GM12878 (cell line): ENCODE data around the gene SH3YL1. TPM values are rescaled to one million over a fixed set of nuclear protein-coding genes. Genes with fewer than 3 reads are reported as not detected.

ENCODE experiments used
- ATAC-seq: fragments of 200-7000 bp; cut with Tn5 transposase; 3 replicates; pipeline ENCODE4 v1.9.1; 2020; ENCODE audit warnings: mild to moderate bottlenecking, moderate library complexity
- BruUV-seq: library from RNA; stranded (reverse); fragments of 400-500 nt; replicated peaks from 2 replicates; lab custom pipeline; 2021; lab: Mats Ljungman, UMichigan
- CTCF ChIA-PET: fragments of 300-600 bp; sonication (Branson Sonifier 250); formaldehyde crosslinking; extraction: SDS; loops from one replicate; lab custom pipeline; 2021; ENCODE audit warnings: inconsistent platforms; lab: Yijun Ruan, JAX
- POLR2A ChIA-PET: fragments of 350-600 bp; formaldehyde crosslinking; extraction: SDS; loops from one replicate; lab custom pipeline; 2021; ENCODE audit warnings: inconsistent platforms; lab: Charles Lee
- RAD21 ChIA-PET: fragments of 300-600 bp; sonication (Branson Sonifier 250); formaldehyde crosslinking; loops from one replicate; lab custom pipeline; 2023; ENCODE audit warnings: antibody characterized with exemption; ENCODE audit not compliant: unreplicated experiment; lab: Charles Lee
- SMC1A ChIA-PET: fragments of 300-600 bp; sonication (Branson Sonifier 250); formaldehyde crosslinking; loops from one replicate; lab custom pipeline; 2023; ENCODE audit not compliant: unreplicated experiment, uncharacterized antibody; lab: Charles Lee
- DNase-seq: peaks from one replicate; pipeline ENCODE4 v3.0.0-alpha.2; 2011; ENCODE audit warnings: low read depth, low spot score
- FAIRE-seq: peaks from 3 replicates; lab custom pipeline; 2011; peaks lifted over from hg19 to GRCh38; lab: Jason Lieb, UNC
- H2AFZ ChIP-seq: 2 replicates; pipeline ENCODE4 v1.6.0; 2011; ENCODE audit warnings: low read depth, low read length, control low read depth; ENCODE audit not compliant: control insufficient read depth
- H3K27ac ChIP-seq: 2 replicates; pipeline ENCODE4 v1.5.1; 2011; ENCODE audit warnings: control low read depth; ENCODE audit not compliant: control insufficient read depth, insufficient read depth
- H3K27me3 ChIP-seq, 2 experiments: replicated peaks in 1 of 2; 2 replicates each; pipeline versions ENCODE4 v1.6.0 to v1.6.1; 2011; ENCODE audit warnings: low read length in 1 of 2; ENCODE audit not compliant: control insufficient read depth in 2 of 2, insufficient read depth in 2 of 2
- H3K36me3 ChIP-seq, 2 experiments: 2 replicates each; pipeline ENCODE4 v1.5.1; 2011; ENCODE audit warnings: low read length in 1 of 2; ENCODE audit not compliant: control insufficient read depth in 2 of 2, insufficient read depth in 2 of 2
- H3K4me1 ChIP-seq: 2 replicates; pipeline ENCODE4 v1.6.1; 2011; ENCODE audit warnings: mild to moderate bottlenecking, low read length, moderate library complexity, mixed read lengths; ENCODE audit not compliant: control insufficient read depth, insufficient read depth
- H3K4me2 ChIP-seq: 2 replicates; pipeline ENCODE4 v1.6.0; 2011; ENCODE audit warnings: control low read depth; ENCODE audit not compliant: control insufficient read depth, insufficient read depth
- H3K4me3 ChIP-seq: fragments of 200-600 bp; sonication (generic); 2 replicates; pipeline ENCODE4 v1.5.1; 2016
- H3K79me2 ChIP-seq: 2 replicates; pipeline ENCODE4 v1.6.0; 2011; ENCODE audit warnings: low read length; ENCODE audit not compliant: control insufficient read depth, insufficient read depth
- H3K9ac ChIP-seq: 2 replicates; pipeline ENCODE4 v1.8.0; 2011; ENCODE audit warnings: low read length, control low read depth, mixed read lengths; ENCODE audit not compliant: control insufficient read depth, insufficient read depth
- H3K9me3 ChIP-seq: replicated peaks from 3 replicates; pipeline ENCODE4 v1.5.1; 2011; ENCODE audit warnings: mild to moderate bottlenecking, low read length; ENCODE audit not compliant: control insufficient read depth, insufficient read depth
- H4K20me1 ChIP-seq: 2 replicates; pipeline ENCODE4 v1.6.0; 2011; ENCODE audit not compliant: control insufficient read depth, insufficient read depth
- BMI1 ChIP-seq: fragments of 450-650 bp; IDR thresholded peaks from 2 replicates; pipeline ENCODE4 v1.6.1; 2016; ENCODE audit warnings: mild to moderate bottlenecking, moderate library complexity, borderline replicate concordance
- CTCF ChIP-seq, 3 experiments: IDR thresholded peaks in 2 of 3; conservative IDR thresholded peaks in 1 of 3; 2 replicates each; pipeline ENCODE4 v1.5.1; 2011; ENCODE audit warnings: low read depth in 3 of 3, low read length in 3 of 3, mild to moderate bottlenecking in 3 of 3, control low read depth in 2 of 3, moderate library complexity in 2 of 3, inconsistent platforms in 1 of 3, mixed read lengths in 1 of 3; ENCODE audit not compliant: control insufficient read depth in 2 of 3, insufficient read depth in 1 of 3; ENCODE audit errors: extremely low read depth in 1 of 3
- E2F8 ChIP-seq: fragments of 450-650 bp; IDR thresholded peaks from 2 replicates; pipeline ENCODE4 v1.6.1; 2018; ENCODE audit warnings: mild to moderate bottlenecking, low read depth, moderate library complexity; ENCODE audit not compliant: partially characterized antibody
- IKZF1 ChIP-seq: fragments of 450-650 bp; conservative IDR thresholded peaks from 2 replicates; pipeline ENCODE4 v1.6.1; 2017; ENCODE audit warnings: antibody characterized with exemption, mild to moderate bottlenecking
- KDM1A ChIP-seq: fragments of 200-600 bp; sonication (generic); IDR thresholded peaks from 2 replicates; pipeline ENCODE4 v1.6.1; 2016; ENCODE audit warnings: borderline replicate concordance
- MTA3 ChIP-seq: IDR thresholded peaks from 2 replicates; pipeline ENCODE4 v1.6.1; 2012; ENCODE audit warnings: low read length, inconsistent platforms, borderline replicate concordance
- NR2C2 ChIP-seq: IDR thresholded peaks from 2 replicates; pipeline ENCODE4 v1.6.1; 2011; ENCODE audit warnings: borderline replicate concordance, low read depth; ENCODE audit not compliant: control insufficient read depth, insufficient read length
- PAX5 ChIP-seq: IDR thresholded peaks from 2 replicates; pipeline ENCODE4 v1.6.1; 2011; ENCODE audit warnings: low read depth, low read length, borderline replicate concordance
- USF2 ChIP-seq: IDR thresholded peaks from 2 replicates; pipeline ENCODE4 v1.6.1; 2011; ENCODE audit warnings: low read depth, low read length, improper control_type of control experiment, borderline replicate concordance
- ZNF274 ChIP-seq: IDR thresholded peaks from one replicate; pipeline ENCODE4 v1.8.0; 2011; ENCODE audit not compliant: insufficient read length, insufficient read depth
- WGBS: methylation state at CpG from one replicate; pipeline ENCODE4 v1.1.6; 2016; ENCODE audit warnings: low lambda C conversion rate; ENCODE audit not compliant: insufficient replicate concordance, insufficient coverage; ENCODE audit errors: missing lambda C conversion rate; 5-methylcytosine and 5-hydroxymethylcytosine counted together
- in situ Hi-C: fragments of 300-500 bp; cut with MboI; formaldehyde crosslinking; loops from 9 replicates; pipeline ENCODE4 v1.14.3; 2018; ENCODE audit warnings: mixed read lengths
- intact Hi-C: fragments of 100-400 bp; cut with micrococcal nuclease; formaldehyde crosslinking; loops from one replicate; pipeline ENCODE4 v1.14.2; 2022; ENCODE audit not compliant: unreplicated experiment
- polyA plus RNA-seq, 11 experiments: library from polyadenylated mRNA; depleted of rRNA in 4 of 11; unstranded in 6 of 11; stranded (reverse) in 5 of 11; fragments of >200 nt; fragmentation: Nextera tagmentation in 4 of 11; fragmentation: Illumina TruSeq in 1 of 11; extraction: Ambion mirVana in 4 of 11; extraction: Trizol in 1 of 11; gene quantifications; 1 replicate in 1 of 11; 2 replicates in 10 of 11; pipeline versions ENCODE4 v1.2.1 to v1.2.3, GENCODE V29; 2011 to 2016; ENCODE audit warnings: inconsistent platforms in 2 of 11, missing spikeins in 2 of 11, low read depth in 1 of 11
- total RNA-seq, 4 experiments: library from RNA; depleted of rRNA in 3 of 4; stranded (reverse); fragments of >200 nt in 3 of 4; fragmentation: Illumina TruSeq in 1 of 4; extraction: Trizol in 1 of 4; gene quantifications; 2 replicates each; pipeline versions ENCODE4 v1.2.1 to v1.2.3, GENCODE V29; 2013 to 2021

SH3YL1 gene
- total and polyA plus RNA-seq, 10 of the 15 experiments (the other 5 are each of a cell fraction or from before 2014, with no cell fraction given) = 12.2 to 22.4 (median 17.2) TPM

GRCh38 chr2:208335-208734, 55.5 kb downstream of the SH3YL1 start:
- Histone ChIP-seq H3K9ac (no peak overlapping the region), H3K36me3 (no peaks in the 10 kb centered on the region), H3K4me1 (no peaks in the 10 kb centered on the region), H3K27me3 (no peaks in the 10 kb centered on the region; a peak in 1 of 4 replicates), H2AFZ (no peak overlapping the region), H3K79me2 (no peaks in the 10 kb centered on the region), H3K4me2 (no peak overlapping the region), H3K4me3 (no peak overlapping the region), H4K20me1 (no peaks in the 10 kb centered on the region), H3K27ac (no peak overlapping the region), H3K9me3 (no peaks in the 10 kb centered on the region; the same call in 2 of the 3 replicates)
- ChIA-PET RAD21 (no interaction called here), SMC1A (no interaction called here), CTCF (no interaction called here), POLR2A (no interaction called here)
- TF ChIP-seq MTA3 (no peak), CTCF (IDR thresholded peaks at IDR 0.05 in 2 of 3, conservative IDR thresholded peaks at IDR 0.05 in 1 of 3; ENCODE audit: control insufficient read depth in 2 of 3, extremely low read depth in 1 of 3, insufficient read depth in 1 of 3, low read depth in 3 of 3, low read length in 3 of 3) (no peak), NR2C2 (no peak), KDM1A (no peak), ZNF274 (no peak), PAX5 (no peak), BMI1 (no peak), IKZF1 (no peak), E2F8 (no peak), USF2 (no peak)
- intact Hi-C loops (no loop called here), in situ Hi-C loops (no loop called here)
- BruUV-seq = no TSS peak
- FAIRE-seq (no peak), ATAC-seq (no peak), DNase-seq (no peak)
- 0% methylated on average over 1 of the region's 1 CpG for WGBS
